ENCODE data around the gene SMIM14.

Gene SMIM14

DNA sequence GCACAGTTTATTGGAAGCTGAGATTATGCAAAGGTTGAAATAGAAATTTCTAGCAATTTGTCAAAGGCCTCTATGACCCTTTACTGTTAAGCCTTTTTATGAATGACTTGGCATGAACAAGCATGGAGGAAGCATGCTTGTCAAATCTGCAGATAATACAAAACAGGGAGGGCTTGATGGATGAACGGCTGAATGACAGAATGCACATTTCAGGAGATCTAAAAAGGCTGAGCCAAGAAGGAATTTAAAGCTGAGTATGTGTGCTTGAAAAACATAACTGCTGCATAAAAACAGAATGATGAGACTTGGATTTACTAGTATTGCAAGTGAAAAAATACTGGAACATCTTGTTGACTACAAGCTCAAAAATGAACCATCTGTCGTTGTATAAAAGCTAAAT is 30.2 kb upstream of the SMIM14 start:
- TF ChIP-seq, protein P1, sequence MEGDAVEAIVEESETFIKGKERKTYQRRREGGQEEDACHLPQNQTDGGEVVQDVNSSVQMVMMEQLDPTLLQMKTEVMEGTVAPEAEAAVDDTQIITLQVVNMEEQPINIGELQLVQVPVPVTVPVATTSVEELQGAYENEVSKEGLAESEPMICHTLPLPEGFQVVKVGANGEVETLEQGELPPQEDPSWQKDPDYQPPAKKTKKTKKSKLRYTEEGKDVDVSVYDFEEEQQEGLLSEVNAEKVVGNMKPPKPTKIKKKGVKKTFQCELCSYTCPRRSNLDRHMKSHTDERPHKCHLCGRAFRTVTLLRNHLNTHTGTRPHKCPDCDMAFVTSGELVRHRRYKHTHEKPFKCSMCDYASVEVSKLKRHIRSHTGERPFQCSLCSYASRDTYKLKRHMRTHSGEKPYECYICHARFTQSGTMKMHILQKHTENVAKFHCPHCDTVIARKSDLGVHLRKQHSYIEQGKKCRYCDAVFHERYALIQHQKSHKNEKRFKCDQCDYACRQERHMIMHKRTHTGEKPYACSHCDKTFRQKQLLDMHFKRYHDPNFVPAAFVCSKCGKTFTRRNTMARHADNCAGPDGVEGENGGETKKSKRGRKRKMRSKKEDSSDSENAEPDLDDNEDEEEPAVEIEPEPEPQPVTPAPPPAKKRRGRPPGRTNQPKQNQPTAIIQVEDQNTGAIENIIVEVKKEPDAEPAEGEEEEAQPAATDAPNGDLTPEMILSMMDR (IDR thresholded peaks at IDR 0.05) = no peak
- H3K4me1 ChIP-seq (ENCODE audit: control insufficient read depth in 1 of 2, insufficient read depth in 1 of 2, low read depth in 1 of 2, low read length in 1 of 2) = no peaks in the 10 kb centered on the region
- H3K27me3 ChIP-seq = no peaks in the 10 kb centered on the region
- H3K36me3 ChIP-seq = no peaks in the 10 kb centered on the region
- no peak overlapping the region for H3K27ac ChIP-seq
- no peaks in the 10 kb centered on the region for H3K9me3 ChIP-seq
- H3K4me3 ChIP-seq (ENCODE audit: low read depth in 1 of 2, low read length in 1 of 2) = no peak overlapping the region

DNA sequence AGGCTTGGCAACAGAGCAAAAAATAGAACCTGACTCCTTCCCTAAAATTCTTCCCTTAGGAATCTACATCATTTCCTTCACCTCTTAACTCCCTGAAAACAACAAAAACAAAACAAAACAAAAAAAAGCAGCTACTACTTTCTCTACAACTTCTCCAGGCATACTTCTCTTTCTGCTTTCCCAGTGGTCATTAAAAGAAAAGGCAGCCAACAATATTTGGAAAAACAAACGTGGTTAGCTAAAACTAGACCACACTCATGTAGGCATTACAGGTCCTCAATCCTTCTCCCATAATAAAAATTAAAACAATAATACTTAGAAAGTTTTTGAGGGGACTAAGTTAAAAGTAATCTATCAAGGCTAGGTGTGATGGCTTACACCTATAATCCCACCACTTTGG is 29.0 kb upstream of the SMIM14 start:
- Histone ChIP-seq H3K27ac (no peak overlapping the region), H3K36me3 (no peaks in the 10 kb centered on the region), H3K4me1 (ENCODE audit: control insufficient read depth in 1 of 2, insufficient read depth in 1 of 2, low read depth in 1 of 2, low read length in 1 of 2) (no peaks in the 10 kb centered on the region), H3K4me3 (ENCODE audit: low read depth in 1 of 2, low read length in 1 of 2) (no peak overlapping the region), H3K9me3 (no peaks in the 10 kb centered on the region), H3K27me3 (no peaks in the 10 kb centered on the region)
- TF ChIP-seq, protein P1 (IDR thresholded peaks at IDR 0.05) = no peak

DNA sequence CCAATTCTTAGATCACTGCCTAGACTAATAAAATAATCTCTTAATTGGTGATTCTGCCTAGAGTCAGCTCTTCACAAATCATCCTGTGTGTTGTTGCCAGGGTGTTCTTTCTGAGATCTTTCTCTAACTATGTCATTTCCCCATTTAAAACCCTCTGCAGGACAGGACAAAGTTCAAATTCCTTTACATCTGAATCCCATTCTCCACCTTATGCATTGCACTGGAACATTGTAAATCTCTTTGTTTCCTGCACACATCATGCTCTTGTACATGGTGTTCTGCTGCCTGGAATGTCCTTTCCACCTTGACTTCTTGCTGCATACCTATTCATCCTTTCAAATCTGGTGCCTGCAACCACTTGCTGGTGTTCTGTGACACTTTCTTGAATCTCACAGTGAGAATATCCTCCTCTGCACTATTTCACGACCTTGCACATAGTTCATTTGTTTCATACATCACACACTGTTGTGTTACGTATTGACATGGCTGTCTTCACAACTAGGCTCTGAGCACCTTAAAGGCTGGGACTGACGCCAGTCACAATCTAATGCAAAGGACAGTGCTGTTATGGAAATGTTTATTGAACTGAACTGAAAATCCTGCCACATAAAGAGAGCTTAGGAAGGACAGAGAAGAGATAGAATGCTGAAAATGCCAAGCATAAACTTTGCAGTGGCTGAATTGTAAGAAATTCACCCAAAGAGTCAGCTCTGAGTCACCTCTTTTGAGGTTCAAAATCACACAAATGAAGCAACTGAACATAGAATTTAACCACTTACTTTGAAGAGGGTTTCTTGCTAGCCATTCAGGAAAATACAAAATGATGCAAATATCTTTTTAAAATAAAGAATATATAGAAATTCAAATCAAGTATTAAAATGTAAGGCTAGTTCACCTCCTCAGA is 26.4 kb upstream of the SMIM14 start:
- Histone ChIP-seq H3K27me3 (no peaks in the 10 kb centered on the region), H3K4me1 (ENCODE audit: control insufficient read depth in 1 of 2, insufficient read depth in 1 of 2, low read depth in 1 of 2, low read length in 1 of 2) (no peaks in the 10 kb centered on the region), H3K4me3 (ENCODE audit: low read depth in 1 of 2, low read length in 1 of 2) (no peak overlapping the region), H3K36me3 (no peaks in the 10 kb centered on the region), H3K9me3 (no peaks in the 10 kb centered on the region), H3K27ac (no peak overlapping the region)
- TF ChIP-seq, protein P1 (IDR thresholded peaks at IDR 0.05) = no peak

DNA sequence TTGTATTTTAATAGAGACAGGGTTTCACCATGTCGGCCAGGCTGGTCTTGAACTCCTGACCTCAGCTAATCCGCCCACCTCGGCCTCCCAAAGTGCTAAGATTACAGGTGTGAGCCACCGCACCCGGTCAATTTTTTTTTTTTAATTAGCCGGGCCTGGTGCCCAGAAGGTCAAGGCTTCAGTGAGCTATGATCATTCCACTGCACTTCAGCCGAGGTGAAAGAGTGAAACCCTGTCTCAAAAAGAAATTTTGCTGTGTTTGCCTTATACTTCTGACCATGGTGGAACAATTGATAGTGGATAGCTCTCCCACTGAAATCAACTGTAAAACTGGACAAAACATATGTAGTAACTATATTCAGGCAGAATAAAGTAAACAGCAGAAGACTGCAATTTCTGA is 24.0 kb upstream of the SMIM14 start:
- Histone ChIP-seq H3K9me3 (no peaks in the 10 kb centered on the region), H3K27ac (no peak overlapping the region), H3K36me3 (no peaks in the 10 kb centered on the region), H3K4me1 (ENCODE audit: control insufficient read depth in 1 of 2, insufficient read depth in 1 of 2, low read depth in 1 of 2, low read length in 1 of 2) (no peaks in the 10 kb centered on the region), H3K27me3 (no peaks in the 10 kb centered on the region), H3K4me3 (ENCODE audit: low read depth in 1 of 2, low read length in 1 of 2) (no peak overlapping the region)
- TF ChIP-seq, protein P1 (IDR thresholded peaks at IDR 0.05) = no peak

DNA sequence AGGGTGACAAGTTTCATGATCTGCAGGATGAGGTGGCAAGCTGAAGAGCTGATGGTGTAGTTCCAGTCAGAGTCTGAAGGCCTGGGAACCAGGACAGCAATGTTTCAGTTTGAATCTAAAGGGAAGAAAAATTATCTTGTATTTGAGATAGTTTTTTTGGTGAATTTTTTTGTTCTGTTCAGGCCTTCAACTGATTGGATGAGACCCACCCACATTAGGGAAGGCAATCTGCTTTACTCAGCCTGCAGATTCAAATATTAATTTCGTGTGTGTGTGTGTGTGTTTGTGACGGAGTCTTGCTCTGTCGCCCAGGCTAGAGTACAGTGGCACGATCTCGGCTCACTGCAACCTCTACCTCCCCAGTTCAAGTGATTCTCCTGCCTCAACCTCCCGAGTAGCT is 22.1 kb upstream of the SMIM14 start:
- Histone ChIP-seq H3K4me3 (ENCODE audit: low read depth in 1 of 2, low read length in 1 of 2) (no peak overlapping the region), H3K27me3 (no peaks in the 10 kb centered on the region), H3K27ac (no peak overlapping the region), H3K4me1 (ENCODE audit: control insufficient read depth in 1 of 2, insufficient read depth in 1 of 2, low read depth in 1 of 2, low read length in 1 of 2) (no peaks in the 10 kb centered on the region), H3K36me3 (no peaks in the 10 kb centered on the region), H3K9me3 (no peaks in the 10 kb centered on the region)
- TF ChIP-seq, protein P1 (IDR thresholded peaks at IDR 0.05) = no peak

Measured in neutrophil (primary cell).